ENCODE measurements around the gene LINS1.

Gene LINS1

DNA sequence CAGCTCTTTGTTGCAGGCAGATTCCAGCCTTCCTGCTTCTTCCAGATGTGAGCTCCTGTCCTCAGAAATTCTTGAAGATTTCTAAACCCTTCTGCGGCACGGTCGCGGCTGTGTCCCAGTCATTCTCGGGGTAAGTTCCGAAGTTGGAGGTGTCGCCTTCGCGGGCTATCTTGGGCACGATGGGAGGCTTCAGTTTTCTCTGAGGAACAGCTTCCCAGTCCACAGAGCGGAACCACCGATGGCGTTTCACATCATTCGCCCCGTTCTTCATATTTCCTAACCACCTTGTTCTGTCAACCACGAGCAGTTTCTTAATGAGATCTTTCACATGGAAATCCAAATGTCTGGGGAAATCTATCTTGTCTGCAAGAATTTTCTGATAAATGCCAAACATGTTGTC, 48.5 kb downstream of the LINS1 start:
- DNase-seq, result no peak

DNA sequence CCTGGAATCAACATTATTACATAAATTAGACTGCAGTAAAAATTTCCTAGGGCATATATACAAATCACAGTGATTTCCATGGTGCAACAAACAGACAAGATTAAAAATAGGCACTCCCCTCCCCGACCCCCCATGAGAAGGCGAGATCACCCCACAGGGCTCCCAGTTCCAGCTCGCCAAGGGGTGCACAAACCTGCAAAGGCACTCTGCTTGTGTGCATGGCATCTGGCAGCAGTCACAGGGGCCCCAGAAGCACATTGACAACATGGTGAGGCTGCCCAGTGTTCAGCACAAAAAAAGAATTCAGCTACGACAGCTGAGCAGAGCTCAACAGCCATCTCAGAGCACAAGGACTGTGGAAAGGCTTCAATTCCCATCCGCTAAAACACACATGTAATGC, 54.0 kb downstream of the LINS1 start:
- no peak for DNase-seq

DNA sequence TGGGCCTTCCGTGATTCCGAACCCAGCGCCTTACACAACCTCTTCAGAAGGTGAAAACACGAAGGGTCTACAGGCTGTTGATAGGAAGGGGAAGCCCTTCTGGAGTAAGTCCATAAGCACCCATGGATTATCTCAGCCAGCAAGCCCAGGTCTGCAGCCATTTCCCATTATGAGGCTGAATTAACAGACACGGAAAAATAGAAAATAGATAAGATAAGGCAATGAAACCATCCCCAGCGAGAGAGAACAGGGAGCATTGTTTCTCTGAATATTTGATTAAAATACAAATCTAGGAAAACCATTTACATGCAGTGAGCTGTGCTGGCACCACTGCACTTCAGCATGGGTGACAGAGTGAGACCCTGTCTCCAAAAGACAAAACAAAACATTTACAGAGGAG, 57.0 kb downstream of the LINS1 start:
- DNase-seq, result no peak

DNA sequence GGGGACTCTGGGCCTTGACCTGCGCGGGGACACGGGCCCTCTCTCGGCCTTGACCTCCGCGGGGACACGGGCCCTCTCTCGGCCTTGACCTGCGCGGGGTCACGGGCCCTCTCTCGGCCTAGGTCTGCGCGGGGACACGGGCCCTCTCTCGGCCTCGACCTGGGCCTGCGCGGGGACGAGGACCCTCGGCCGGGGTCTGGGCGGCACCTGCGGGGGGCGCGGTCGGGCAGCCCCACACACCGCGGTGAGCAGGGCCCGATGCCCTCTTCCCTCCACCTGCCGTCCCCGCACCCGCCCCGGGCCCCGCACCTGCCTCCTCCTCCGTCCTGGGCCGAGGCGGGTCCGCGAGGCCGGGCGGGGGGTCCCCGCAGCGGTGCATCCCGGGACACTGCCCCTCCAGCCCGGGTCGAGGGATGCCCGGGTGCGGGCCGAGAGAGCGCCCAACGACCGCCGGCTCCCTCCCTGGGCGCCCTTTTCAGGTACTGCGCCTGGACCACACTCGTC, 57.6 kb downstream of the LINS1 start:
- DNase-seq, result no peak

DNA sequence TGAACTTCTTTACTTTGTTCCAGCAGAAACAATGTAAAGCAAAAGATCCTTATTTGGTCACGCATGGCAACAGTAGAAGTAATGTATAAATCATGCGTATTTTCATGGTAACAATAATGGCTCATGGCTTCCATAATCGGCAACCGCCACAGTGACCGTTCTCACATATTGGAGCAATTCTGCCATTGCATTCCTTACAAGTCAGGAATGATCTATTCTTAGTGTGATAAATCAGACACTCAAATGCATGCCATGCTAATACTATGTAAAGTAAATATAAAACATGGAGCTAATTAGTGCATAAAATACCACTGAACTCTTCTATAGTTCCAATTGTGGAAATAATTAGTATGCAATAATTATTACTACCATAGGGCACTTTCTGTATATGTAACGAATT, 59.7 kb downstream of the LINS1 start:
- DNase-seq, result no peak

DNA sequence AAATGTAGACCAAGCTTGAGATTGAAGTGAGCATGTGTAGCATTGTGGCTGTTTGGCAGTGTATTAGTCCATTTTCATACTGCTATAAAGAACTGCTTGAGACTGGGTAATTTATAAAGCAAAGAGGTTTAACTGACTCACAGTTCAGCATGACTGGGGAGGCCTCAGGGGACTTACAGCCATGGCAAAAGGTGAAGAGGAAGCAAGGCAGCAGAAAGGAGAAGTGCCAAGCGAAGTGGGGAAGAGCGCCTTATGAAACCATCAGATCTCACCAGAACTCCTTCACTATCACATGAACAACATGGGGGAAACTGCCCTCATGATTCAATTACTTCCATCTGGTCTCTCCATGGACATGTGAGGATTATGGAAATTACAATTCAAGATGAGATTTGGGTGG, 64.7 kb downstream of the LINS1 start:
- no peak for DNase-seq

DNA sequence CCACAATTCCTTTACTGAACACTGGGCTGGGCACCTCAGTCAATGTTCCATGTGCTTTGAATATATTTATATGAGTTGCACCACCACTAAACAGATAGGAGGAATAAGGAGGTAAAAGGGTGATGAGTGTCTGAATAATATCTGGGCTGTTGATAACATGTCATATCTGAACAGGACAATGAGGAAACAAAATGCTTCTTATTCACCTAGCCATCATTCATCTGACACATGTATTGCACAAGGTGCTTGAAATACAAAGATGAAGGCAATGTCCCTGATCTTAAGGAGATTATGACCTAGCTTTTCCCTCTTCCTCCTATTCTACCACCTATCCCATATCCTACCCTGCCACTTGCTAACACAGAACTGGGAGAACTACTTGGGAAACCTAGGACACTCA, 65.3 kb downstream of the LINS1 start:
- no peak for DNase-seq

DNA sequence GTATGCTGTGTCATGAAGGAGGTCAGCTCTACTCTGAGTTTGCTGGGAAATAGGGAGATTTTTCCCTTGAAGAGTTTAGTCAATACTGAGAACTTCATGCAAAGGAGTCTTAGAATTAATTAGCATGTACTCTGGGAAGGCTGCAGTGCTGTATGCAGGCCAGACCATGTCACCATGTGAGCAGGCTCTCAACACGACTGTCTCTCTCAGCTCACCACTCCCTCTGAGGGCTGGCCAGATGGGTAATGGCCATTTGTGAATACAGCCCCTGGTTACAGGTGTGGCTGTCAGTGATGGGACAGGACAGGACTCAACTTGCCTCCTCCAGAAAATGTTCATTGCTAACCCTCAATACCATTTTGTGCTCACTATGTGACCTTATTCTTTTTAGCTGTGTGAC, 68.1 kb downstream of the LINS1 start:
- no peak for DNase-seq

DNA sequence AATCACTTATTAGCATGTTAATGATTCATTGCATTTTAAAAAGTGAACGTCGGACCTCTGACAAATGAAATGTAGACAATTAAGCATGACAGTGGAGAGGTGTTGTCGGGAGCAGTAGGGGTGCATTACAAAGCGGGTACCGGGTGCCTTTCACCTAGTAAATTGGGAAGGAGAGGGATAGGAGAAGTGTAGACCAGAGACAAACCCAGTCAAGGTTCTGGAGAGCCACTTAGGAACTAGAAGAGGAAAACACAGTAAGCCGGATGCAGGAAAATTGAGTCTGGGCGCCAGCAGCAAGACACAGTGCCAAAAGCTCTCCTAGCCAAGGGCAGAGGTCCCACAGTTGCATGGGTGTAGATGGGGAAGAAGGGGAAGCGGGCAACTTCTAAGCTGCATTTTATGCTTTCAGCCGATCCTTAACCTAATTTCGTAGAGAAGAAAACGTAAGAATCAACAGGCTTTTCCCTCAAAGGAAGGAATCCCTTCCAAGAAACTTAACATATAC, 70.1 kb downstream of the LINS1 start:
- DNase-seq, result no peak

DNA sequence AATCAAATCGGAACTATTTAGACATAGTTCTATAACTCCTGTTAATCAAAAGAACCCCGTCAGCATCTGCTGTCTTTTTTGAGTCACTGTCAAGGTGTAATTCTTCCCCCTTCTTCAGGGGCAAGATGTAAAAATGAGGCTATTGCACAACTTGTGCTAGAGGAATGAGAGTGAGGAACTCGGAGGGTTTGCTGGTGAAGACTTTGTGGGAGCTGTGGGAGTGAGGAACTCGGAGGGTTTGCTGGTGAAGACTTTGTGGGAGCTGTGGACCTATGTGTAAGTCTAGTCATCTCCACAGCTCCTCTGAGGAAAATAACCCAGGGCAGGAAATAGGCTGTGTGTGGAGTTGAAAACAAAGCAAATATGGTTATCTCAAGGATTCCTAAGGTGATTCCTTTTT, 70.8 kb downstream of the LINS1 start:
- DNase-seq, result no peak

DNA sequence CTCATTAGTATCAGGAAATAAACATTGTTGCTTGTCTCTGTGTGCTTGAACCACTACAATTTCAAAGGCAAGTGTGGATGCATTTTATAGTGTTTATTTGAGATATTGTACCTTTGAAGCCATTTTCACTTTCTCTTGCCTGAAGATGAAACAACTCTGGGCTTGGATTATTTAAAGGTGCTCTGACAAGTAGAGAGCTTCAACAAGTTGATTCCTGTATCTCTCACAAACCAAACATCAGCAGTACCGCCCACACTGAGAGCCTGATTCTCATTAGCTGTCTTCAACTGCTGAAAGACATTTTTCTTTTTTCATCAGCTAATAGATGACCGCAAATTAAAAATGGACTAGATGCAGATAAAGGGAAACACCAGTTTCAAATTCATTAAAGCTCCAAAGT, 72.4 kb downstream of the LINS1 start:
- no peak for DNase-seq

DNA sequence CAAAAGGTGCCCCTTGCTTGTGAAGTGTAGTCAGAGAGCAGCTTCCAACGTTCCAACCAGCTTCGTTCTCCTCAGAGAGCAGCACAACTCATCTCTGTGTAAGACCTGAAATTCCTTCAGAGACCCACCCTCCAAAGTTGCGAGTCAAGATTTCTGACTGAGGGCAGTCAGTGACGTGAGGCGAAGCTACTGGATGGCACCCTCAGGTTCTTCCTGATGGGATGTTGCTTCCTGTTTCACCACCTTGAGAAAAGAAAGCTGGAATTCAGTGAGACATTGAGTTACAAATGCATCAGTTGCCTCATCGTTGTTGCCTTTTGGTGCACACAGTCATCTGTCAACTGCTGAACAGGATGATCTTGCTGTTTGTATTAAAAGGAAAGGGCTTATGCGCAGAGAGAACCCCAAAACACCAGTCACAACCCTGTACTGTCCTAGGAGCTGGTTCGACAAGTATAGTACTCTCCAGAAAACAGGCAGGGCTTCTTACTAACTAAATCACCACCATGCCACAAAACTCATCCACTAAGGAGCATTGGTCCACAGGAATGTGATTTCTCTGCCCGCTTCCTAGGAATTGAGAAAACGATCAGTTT, 73.1 kb downstream of the LINS1 start, which contains the start of gene CERS3:
Gene CERS3 (minus strand): TSS at position 118 of the 596 bp plus-strand sequence. CDS start 27,101 bp downstream, outside the sequence.
- no peak for DNase-seq

DNA sequence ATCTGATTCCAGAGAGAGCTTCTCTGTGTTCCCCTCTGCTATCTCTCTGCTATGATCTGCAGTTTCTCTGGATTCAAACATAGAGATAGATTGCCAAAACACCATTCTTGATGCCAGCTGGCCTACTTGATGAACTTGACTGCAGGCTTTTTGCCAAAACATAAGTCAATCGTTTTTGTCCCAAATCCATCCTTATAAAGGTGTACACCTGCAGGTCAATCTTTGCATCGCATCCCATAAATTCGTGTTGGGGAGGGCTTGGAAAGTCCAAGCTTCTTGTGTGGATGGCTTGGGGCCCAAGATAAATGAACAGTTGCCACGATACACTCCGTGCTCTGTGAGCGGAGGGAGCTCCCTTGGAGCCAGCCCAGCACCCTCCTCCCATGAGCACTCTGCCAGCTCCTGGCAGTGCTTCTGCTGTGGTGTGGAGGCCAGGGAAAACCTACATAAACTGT, 75.9 kb downstream of the LINS1 start:
- DNase-seq, result no peak

DNA sequence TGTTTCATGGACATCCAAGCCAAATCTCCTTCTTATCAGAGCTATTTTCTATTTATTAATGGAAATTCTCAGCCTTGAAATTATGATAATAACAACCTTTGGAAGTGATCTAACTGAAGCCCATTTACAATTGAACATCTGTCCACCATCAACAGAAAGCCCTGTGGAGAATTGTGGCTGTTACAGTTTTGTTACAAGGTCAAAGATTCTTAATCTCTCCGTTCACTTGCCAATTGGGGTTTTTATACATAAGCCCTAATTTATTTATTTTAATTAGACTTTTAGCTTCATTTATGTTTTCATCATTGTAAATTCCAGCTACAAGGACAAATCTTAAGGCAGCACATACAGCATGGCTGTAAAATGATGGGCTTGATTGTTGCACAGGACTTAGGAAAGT, 76.5 kb downstream of the LINS1 start:
- no peak for DNase-seq

DNA sequence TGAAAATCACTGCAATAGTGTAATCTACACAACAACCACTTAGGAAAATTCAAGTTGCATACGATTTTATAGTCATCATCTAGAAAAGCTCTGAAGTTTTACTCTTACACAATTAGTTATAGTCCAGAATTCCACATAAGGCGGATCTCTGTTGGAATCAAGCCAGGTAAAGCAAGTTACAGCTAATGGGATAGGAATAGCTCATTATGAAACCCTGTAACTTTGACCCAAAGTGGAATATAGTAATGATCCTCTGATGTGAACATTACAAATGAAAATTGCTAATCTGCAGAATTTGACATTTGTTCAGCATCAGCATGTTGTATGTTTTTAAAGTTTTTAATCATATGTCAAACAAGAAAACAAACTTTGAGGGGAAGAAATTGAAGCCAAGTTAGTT, 77.7 kb downstream of the LINS1 start:
- no peak for DNase-seq

DNA sequence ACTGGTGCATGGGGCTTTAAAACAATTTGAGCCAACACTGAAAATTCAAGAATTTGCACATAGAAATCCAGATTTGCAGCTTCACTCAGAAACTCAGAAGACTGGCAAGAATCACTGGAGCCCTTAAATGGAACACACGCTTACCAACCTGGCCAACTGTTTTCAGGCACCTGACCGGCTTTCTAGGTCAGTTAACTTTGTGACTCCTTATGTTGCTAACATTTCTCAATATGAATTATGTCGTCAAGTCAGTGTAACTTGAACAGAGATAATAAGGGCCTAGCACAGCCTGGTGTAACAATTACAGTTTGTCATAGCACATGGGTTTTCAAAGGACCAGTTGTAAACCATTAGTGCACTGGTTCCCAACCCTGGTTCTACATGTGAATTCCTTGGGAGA, 80.1 kb downstream of the LINS1 start:
- no peak for DNase-seq

DNA sequence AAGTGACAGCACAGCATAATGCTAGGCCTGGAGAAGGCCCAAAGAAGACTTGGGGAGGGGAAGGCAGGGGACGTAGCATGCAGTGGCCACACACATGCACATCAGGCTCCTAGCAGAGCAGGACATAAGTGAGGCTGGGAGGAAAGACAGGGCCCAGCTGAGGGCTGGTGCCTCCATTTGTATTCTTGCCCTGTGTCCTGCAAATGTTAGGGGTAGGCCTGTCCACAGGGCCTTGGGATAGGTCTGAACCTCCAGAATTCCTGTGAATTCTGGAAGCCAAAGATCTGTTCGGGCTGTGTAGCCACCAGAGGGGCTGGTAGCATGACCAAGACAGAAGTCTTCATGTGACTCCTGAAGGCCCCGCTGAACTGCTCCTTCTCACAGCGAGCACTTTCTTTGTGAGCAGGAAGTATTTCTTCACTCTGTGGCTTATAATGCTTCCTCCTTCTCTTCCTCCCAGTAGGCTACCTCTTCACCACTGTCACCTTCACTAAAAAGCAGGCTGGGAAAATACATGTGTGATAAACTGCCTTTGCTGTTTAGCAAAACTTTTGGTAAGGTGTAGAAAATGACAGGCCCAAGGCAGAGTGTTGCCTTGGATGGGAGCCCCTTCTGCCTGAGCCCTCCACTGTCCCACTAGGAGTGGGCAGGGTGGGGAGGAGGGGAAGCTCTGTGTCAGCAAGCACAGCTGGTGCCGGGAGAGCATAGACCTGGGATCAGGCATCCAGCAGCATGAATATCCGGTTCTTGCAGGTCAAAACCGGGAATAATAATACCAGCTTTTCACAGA, 81.7 kb downstream of the LINS1 start:
- no peak for DNase-seq

DNA sequence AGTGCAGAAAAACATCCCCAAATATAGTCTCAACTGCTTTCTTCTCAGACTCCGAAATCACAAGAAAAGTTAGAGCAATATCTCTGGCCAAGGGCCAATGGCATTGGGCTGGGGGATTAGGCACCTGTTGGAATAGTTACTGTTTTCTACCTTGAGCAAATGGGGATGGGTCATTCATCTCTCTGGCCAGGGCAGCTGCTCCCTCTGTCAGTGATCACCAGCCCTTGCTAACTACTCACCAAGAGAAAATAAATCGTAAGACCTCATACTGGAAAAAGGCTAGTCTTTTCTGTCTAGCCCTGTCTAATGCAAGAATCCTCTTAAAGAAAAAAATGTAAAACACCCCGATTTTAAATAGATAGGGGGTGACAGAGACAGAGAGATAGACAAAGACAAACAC, 84.1 kb downstream of the LINS1 start:
- no peak for DNase-seq

Data from right kidney (tissue), 1 donor.